ENCODE data around the gene IGF2. TPM values are rescaled to one million over a fixed set of nuclear protein-coding genes. Genes with fewer than 3 reads are reported as not detected.

IGF2 gene
- total RNA-seq, 1 donor from 2014 or later, result 110 TPM

- Mint-ChIP-seq H3K9me3 (ENCODE audit: low read depth) (no peaks in the 10 kb centered on the region), H3K27ac (ENCODE audit: unreplicated experiment) (no peak overlapping the region), H3K4me3 (ENCODE audit: unreplicated experiment) (no peak overlapping the region), H3K4me1 (ENCODE audit: low read depth) (peaks cover 26% of the 10 kb centered on the region), H3K36me3 (ENCODE audit: low read depth) (peaks cover 1% of the 10 kb centered on the region), H3K27me3 (ENCODE audit: low read depth) (no peaks in the 10 kb centered on the region)
- DNase-seq (ENCODE audit: low spot score), result no peak
- peak; percentile 30 for TF ChIP-seq CTCF (IDR thresholded peaks at IDR 0.05)
These were observed 16.1 kb downstream of the IGF2 start for GRCh38 chr11:2122907-2123627.

GRCh38 chr11:2122222-2122906 lies 16.8 kb downstream of the IGF2 start:
- Mint-ChIP-seq H3K27me3 (ENCODE audit: low read depth) (no peaks in the 10 kb centered on the region), H3K27ac (ENCODE audit: unreplicated experiment) (peak overlapping the region; percentile 32), H3K4me3 (ENCODE audit: unreplicated experiment) (peak overlapping the region; percentile 42), H3K36me3 (ENCODE audit: low read depth) (peaks cover 3% of the 10 kb centered on the region), H3K4me1 (ENCODE audit: low read depth) (peaks cover 26% of the 10 kb centered on the region), H3K9me3 (ENCODE audit: low read depth) (peaks cover 4% of the 10 kb centered on the region)
- no peak for DNase-seq (ENCODE audit: low spot score)
- TF ChIP-seq CTCF (IDR thresholded peaks at IDR 0.05), result peak; percentile 14

GRCh38 chr11:2121227-2122130 lies 17.7 kb downstream of the IGF2 start:
- no peak for DNase-seq (ENCODE audit: low spot score)
- peaks cover 9% of the 10 kb centered on the region for H3K9me3 Mint-ChIP-seq (ENCODE audit: low read depth)
- H3K36me3 Mint-ChIP-seq (ENCODE audit: low read depth), result peaks cover 4% of the 10 kb centered on the region
- peaks cover 26% of the 10 kb centered on the region for H3K4me1 Mint-ChIP-seq (ENCODE audit: low read depth)
- H3K4me3 Mint-ChIP-seq (ENCODE audit: unreplicated experiment), result no peak overlapping the region
- H3K27ac Mint-ChIP-seq (ENCODE audit: unreplicated experiment), result no peak overlapping the region
- no peaks in the 10 kb centered on the region for H3K27me3 Mint-ChIP-seq (ENCODE audit: low read depth)
- no peak for TF ChIP-seq CTCF (IDR thresholded peaks at IDR 0.05)

GRCh38 chr11:2120359-2121100 lies 18.7 kb downstream of the IGF2 start:
- Mint-ChIP-seq H3K36me3 (ENCODE audit: low read depth) (peaks cover 7% of the 10 kb centered on the region), H3K9me3 (ENCODE audit: low read depth) (peaks cover 14% of the 10 kb centered on the region), H3K27me3 (ENCODE audit: low read depth) (no peaks in the 10 kb centered on the region), H3K4me3 (ENCODE audit: unreplicated experiment) (no peak overlapping the region), H3K27ac (ENCODE audit: unreplicated experiment) (no peak overlapping the region), H3K4me1 (ENCODE audit: low read depth) (peaks cover 26% of the 10 kb centered on the region)
- TF ChIP-seq CTCF (IDR thresholded peaks at IDR 0.05), result no peak
- DNase-seq (ENCODE audit: low spot score), result no peak

Data from chondrocyte (in vitro differentiated cells).